GM18517 (cell line): Measurements from ENCODE around the gene HELZ.

Source experiments
- ATAC-seq: cut with Tn5 transposase; IDR thresholded peaks from one replicate; pipeline ENCODE4 v1.9.1; 2021; ENCODE audit warnings: mild to moderate bottlenecking, moderate library complexity; ENCODE audit not compliant: unreplicated experiment

The HELZ gene

DNA sequence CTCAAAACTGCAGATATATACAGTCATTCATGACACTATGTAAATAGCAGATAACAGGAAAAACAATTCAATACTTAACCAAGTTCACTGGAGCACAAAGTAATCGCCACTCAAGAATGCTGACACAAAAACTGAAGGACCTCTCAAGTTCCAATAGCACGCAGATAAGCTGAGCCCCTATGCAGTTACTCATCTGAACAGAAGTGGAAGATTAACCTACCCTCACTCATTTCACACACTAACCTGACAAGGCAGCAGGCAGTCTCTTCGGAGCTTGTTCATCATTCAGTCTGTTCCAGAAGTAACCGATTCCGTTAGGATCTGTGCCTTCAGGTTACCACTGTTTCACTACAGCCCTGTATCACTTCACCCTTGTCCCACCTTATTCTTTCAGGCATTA, 6.0 kb downstream of the HELZ start:
- ATAC-seq, result no peak

DNA sequence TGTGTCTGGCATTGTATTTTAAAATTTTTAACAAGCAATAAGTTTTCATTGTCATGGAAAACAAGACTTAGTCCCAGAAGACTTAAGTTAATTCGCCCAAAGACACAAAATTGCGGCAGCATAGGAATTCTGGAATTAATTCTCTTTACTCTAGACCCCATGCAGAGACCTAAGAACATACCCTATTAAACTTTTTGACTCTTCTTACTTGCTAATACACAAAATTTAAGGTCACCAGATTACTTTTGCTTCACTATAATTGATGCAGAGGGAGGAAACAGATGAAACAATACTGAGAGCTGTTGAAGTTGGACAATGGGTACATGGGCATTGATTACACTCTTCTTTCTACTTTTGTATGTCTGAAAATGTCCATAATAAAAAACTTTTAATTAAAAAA, 12.6 kb downstream of the HELZ start:
- no peak for ATAC-seq

DNA sequence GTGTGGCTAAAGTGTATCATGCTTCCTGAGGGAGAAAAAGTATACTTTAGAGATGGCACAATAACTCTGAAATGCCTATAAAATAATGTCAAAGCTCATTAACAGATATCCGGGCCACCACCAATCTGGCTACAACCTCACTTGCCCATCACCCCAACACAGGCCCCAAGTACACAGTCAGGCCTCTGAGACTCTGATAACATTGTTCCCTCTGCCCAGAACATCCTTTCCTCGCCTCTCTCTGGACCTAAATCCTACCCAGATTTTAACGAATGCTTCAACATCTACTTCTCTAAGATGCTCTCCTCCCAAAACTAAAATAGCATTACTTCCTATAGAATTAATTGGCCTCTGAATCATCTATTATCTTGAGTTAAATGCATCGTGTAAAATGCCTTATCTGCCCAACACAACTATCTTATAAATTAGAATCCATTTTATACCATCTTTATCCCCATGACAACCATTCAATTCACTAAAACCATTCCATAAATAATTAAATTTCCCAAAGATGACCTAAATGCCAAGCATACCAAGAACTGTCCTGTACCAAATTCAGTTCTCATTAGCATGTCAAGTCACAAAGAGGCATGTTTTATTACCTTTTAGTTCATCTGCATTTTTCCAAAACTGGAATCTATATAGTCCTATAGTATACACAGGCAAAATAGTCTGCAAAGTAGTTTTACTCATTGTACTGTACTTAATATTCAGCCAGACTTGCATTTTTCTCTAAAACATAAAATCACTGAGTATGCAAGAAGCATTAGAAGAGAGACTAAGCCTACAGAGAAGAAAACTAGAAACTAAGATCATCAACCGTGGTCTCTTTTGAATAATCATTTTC, 15.7 kb downstream of the HELZ start:
- no peak for ATAC-seq

DNA sequence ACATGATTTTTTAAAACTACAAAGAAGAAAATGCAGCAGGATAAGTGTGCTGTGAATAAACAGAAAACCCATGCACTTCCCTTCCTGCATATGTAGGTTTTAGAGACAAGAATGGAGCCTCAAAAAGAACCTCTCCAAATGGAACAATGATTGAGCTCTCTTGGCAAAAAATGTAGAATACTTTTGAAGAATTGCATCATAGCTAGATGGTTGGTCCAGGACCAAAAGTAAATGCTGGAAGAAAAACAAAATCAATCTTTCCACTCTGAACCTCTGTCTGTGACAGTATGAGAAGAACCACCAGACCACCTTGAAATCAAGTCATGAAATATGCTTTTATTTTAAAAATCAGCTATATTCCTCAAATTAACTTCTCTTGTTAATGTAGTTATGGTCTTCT, 17.5 kb downstream of the HELZ start:
- ATAC-seq, result no peak

DNA sequence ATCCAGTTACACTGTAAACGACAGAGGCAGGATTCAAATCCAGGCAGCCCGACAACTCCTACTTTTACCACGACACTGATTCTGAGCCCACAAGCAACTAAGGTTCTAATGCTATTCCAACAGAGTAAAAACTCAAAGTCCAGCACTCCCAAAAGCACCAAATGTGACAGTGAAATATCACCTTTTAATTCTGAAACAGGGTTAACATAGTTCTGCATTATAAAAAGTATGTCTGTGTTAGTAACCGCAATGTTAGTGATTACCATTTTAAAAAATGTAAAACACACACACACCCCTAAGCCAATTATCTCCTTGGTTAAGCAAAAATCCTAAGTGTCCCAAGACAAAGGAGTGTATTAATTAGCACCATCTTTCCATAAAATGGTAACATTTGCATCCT, 19.7 kb downstream of the HELZ start:
- ATAC-seq, result no peak

DNA sequence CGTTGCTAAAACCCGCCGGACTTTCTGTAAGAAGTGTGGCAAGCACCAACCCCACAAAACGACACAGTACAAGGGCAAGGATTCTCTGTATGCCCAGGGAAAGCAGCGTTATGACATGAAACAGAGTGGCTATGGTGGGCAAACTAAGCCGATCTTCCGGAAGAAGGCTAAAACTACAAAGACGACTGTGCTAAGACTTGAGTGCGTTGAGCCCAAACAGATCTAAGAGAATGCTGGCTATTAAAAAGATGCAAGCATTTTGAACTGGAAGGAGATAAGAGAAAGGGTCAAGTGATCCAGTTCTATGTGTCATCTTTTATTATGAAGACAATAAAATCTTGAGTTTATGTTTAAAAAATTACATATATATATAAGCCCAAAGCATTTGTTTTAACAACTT, 20.3 kb downstream of the HELZ start:
- no peak for ATAC-seq

DNA sequence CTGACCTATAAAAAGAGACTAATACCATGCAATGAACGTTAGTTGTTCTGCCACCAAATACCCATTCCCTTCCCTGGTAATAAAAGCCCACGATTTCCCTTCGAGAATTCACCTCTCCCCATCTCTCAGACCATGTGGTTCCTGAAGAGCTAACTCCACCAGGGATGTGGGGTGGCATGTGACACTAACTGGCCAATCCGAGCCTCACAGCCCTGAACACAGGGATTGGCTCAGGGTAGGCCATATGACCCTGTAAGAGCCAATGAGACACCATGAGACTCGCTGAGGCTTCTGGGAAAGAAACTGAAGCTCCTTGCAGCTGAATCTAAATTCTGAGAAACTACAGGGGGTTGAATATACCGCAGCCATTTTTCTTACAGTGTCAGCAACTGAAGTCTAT, 21.1 kb downstream of the HELZ start:
- ATAC-seq, result no peak

DNA sequence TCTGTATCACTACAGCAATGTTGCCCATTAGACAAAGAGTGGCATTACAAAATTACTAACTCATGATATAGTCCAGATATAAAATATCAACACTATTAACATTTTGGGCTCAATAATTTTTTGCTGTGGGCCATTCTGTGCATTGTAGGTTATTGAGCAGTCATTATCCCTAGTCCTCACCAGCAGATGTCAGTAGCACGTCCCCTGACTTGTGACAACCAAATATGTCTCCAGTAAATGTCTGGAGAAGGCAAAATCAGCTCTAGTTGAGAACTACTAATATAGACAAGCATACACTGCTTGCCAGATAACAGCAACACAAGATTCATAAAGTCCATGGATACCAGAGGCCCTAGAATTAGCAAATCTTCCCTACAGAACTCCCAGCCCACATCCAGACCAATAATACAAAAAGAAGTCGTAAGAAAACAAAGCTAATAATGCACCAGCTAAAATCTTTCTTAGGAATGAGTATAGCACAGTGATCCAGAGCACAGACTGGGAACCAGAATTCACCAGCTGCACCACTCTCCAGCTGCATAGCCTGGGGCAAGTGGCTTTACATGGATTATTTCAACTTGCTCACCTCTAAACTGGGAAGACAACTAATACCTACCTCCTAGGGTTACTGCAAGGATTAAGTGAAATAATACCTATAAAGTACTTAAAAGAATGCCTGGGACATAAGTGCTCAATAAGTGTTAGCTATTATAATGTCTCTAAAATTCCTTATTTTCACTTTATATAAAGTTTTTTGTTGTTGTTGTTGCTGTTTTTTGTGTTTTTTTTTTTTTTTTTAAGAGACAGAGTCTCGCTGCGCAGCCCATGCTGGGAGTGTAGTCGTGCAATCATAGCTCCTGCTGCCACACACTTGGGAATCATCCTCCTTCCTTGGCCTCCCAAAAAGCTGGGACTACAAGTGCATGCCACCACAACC, 23.7 kb downstream of the HELZ start:
- no peak for ATAC-seq

DNA sequence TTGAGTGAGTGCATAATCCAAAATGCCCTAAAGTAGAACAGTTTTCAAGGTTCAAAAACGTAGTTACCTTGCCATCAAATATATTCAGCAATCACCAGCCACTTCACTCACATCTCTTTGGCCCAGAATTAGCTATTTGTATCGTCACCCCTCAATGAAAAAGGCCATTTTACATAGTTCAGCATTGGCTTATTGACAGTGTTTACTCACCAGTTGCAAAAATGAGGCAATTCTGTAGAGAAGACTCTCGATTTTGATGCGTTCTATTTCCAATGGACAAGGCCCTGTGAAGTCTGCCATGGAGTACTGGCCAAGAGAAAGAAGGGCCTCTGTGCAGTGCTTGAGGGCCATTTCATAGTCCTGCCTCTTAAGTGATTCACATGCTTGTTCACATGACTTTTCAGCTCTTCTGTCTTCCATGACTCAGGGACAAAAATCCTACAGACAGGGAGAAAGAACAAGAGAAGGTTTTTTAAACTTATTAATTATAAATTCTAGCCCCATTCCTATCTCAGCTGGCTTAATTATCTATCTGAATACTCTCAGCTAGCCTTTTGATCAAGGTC, 26.5 kb downstream of the HELZ start:
- no peak for ATAC-seq

DNA sequence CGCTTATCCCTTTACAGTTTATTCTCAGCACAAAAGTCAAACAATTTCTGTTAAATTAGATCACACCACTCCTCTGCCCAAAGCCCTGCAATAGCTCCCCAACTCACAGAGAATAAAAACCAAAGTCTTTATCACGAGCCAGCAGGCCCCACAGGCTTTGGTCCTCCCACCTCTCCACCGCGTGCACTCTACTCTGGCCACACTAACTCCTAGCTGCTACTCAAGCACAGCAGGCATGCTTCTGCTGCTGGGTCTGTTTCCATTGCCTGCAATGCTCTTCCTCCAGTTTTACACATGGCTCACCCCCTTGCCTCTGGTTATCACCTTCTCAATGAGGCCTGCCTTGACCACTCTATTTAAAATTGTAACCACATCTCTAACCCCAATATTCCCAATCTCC, 27.6 kb downstream of the HELZ start:
- ATAC-seq, result no peak

DNA sequence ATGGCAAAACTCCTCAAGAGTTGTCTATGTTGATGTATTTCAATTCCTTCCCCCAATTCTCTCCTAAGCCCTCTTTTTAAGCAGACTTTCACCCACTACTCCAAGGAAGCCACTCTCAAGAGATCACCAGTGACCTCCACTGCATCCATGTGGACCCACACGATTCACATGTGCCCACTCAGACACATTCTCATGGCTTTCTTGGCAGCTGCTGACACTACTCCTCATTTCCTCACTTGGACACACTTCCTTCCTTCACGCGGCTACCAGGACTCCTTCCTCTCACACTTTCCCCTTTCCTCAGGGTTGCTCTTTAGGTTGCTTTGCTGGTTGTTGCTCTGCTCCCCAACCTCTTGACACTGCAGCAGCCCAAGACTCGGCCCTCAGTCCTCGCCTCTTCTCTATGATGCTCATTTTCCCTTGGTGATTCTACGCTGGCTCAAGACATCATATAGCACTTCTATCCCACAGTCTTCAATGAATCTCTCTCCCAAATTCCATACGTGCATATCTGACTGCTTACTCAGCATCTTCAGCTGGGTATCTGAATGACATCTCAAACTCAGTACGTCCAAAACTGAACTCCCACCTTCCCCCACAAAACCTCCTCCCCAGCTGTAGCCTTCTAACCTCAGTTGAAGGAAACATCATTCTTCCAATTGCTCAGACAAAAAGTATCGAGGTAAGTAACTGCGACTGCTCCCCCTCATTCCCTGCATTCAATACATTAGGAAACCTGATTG, 28.2 kb downstream of the HELZ start:
- ATAC-seq, result no peak

DNA sequence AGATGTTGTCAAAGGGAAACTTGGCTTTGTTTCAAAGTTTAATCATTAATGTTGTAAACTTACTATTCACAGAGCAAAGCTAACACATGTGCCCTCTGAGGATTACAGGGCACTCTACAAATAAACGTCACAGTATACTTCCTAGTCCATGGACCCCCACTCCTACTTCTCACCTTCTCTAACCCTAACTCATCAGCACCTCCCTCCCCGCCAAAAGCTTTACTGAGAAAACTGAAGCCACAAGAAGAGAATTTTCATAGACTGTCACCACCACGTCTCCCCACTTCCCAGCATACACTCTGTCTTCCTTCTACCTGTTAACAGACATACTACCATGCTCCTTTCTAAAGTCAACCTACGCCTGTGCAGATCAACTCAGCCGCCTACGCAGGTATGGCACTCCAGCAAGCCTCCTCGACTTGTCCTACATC, 29.0 kb downstream of the HELZ start:
- ATAC-seq, result no peak

DNA sequence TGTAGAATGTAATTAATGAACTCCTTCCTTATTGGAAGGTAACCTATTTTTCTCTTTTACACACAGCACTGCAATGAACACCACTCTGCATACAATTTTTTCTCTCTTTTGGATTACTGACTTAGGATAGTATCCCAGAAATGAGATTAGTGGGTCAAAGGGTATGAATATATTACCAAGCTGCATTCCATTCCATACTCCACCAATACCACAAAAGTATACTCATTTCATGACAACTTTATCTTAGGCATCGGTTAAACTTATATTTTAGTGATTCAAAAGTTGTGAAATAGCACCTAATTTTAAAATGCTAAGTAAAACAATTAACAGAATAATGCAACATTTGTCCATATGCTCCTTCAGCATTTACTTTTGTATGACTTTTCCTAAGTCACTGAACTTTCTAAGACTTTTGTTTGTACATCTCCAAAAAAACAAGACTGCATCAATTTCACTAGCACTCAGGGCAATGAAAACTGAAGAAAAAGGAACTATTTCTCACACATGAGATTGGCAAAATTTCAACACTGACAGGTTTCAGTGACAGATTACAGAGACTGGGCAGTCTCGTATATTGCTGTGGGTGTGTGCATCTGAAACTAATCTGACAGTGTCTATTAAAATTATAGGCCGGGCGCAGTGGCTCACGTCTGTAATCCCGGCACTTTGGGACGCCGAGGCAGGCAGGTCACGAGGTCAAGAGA, 32.1 kb downstream of the HELZ start:
- ATAC-seq, result no peak

DNA sequence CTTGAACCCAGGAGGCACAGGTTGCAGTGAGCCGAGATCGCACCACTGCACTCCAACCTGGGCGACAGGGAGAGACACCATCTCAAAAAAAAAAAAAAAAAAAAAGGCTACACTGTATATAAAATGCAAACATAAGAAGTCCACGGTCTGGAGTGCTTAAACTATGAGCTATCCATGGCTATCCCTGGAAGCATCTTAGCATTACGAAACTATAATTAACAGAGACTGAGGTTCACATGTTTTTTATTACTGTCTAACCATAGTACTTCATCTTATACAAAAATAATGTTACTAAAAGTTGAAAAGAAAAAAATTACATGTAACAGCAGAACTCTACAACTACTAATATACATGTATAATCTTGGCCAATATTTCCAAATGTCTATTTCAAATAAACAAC, 32.8 kb downstream of the HELZ start:
- ATAC-seq, result no peak

DNA sequence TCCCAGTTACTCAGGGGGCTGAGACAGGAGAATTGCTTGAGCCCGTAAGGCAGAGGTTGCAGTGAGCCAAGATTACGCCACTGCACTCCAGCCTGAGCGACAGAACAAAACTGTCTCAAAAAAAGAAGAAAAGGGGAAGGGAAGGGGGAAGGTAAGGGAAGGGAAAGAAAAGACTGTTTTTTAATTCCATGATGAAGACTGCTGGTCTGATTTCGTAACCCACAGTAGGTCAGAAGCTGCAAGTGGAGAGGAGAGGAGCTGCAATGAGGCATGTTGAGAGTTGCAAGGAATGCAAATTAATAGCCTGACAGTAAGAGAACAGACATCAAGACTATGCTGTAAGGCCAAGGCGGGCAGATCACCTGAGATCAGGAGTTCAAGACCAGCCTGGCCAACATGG, 33.3 kb downstream of the HELZ start:
- no peak for ATAC-seq

DNA sequence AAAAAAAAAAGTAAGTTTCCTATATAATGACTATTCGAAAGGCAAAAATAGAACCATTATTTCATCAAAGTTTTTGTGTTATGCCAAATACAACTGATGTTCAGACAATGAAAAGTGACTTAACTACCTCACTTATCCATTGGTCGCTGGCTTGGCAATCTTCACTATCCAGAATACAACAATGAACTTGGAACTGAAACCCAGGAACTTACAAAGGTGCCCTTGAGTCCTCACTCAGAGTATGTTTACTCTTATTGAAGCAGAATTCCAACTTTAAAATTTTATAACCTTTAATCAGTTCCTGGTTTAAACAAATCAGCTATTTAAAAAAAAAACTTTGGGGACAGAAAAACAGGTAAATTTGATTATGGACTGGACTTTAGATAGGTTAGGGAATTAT, 34.1 kb downstream of the HELZ start:
- no peak for ATAC-seq

DNA sequence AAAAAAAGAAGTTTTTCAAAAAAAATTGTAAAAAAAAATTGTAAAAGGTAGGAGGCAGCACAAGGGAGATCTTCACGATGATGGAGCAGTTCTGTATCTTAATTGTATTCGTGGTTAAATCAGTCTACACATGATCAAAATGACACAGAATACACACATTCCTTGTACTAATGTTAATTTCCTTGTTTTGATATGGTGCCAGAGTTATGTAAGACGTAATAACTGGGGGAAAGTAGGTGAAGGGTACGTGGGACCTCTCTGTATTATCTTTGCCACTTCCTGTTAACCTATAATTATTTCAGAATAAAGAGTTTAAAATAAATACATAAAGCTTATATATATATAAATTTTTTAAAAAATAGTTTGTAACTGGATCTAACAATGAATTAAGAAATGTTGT, 36.8 kb downstream of the HELZ start:
- no peak for ATAC-seq

DNA sequence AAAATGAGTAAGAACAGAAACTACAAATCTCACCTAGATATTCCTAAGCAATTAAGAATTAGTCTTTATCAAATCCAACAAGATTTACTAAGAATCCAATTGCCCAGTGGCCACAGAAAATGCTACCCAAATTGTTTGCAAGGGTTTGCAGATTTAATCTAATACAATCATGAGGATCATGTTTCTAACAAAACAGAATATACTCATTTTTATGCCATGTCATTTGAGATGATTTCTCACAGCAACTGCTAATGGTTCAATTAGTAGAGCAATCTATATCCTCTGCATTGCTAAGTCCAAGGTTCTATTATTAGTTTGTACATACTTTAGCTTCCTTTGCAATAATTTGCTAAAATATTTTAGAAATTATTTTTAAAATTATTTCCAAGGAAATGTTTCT, 41.2 kb downstream of the HELZ start:
- no peak for ATAC-seq

DNA sequence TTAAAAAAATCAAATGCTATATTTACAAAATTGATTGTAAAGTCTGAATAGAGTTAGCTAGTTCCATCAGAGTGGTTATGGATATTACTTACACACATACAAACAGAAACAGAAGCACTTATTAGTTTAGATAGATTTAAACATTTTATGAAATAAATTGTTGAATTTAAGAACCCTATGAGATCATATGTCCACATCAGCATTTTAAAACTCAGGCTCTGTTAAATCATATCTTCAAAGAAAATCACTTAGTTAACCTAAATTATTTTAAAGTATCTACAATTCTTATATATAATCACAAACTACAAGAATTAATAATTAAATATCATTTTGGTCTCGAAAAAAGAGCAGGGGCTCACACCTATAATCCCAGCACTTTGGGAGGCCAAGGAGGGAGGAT, 42.5 kb downstream of the HELZ start:
- no peak for ATAC-seq

DNA sequence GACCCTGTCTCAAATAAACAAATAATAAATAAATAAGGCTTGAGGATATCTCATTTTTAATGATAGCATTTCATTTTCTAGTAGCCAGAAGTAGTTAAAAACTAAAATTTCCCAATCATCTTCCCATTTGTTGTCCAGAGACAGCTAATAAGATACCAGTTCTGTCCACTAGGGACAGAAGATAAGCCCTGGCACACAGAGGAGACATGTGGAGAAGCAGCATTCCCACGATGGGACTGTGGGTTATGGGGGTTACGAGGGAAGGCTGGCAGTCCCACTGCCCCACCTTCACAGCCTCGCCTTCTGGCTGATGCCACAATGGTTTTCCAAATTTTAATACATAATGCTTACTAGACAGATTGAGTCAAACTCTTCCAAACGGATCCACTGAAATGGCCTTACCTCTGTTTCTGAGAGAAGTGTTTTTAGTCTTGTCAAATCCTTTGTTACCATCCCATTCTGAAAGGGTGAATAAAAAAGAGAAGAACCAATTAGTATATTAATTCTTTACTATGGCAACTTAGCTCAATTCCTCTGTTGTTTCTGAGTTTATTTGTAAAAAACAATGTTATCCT, 44.2 kb downstream of the HELZ start:
- ATAC-seq, result no peak
